Measurements from ENCODE around the gene SUSD3.

The SUSD3 gene

DNA sequence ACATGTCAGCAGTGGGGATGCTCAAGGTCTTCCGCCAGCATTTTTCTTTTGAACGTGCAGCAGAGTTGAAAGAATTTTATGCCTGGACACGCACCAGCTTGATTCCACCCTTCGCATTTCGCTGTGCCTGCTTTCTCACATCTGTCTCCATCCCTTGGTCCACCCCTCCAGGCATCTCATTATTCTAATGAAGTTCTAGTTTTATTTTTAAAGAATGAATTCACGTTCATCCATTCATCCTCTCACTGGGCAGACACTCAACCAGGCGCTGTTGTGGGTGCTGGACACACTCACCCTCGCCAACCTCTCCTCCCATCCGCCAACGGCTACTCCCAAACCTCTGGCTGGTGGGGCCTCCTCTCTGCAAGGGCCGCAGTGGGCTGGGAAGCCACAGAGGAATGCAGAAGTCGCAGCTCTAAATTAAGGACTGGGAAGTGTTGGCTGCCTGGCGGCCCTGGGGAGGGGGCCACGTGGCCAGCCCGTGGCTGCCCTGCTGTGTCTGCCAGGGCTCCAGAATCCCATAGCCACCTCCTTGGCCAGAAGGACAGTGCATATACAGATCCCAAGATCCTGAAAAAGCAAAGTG, 6.7 kb downstream of the SUSD3 start:
- Histone ChIP-seq H3K27me3 (ENCODE audit: low read depth, low read length) (no peaks in the 10 kb centered on the region), H3K9ac (ENCODE audit: low read length) (no peak overlapping the region), H2AFZ (ENCODE audit: low read depth, low read length) (no peak overlapping the region), H3K4me2 (ENCODE audit: low read length) (no peak overlapping the region), H3K4me3 (ENCODE audit: low read length) (no peak overlapping the region), H3K79me2 (ENCODE audit: low read length) (peaks cover 9% of the 10 kb centered on the region), H3K27ac (ENCODE audit: low read length) (no peak overlapping the region), H3K36me3 (replicated peaks; ENCODE audit: low read depth, low read length) (no peaks in the 10 kb centered on the region), H3K4me1 (ENCODE audit: low read length) (peaks cover 33% of the 10 kb centered on the region), H3K9me3 (ENCODE audit: insufficient read depth, low read length) (no peaks in the 10 kb centered on the region), H4K20me1 (ENCODE audit: insufficient read depth, low read length) (0 out of 2 replicates have a peak, but pooled peaks cover 6% of the 10 kb centered on the region)
- TF ChIP-seq EZH2phosphoT487 (IDR thresholded peaks at IDR 0.05; ENCODE audit: low read depth) = no peak
- TF ChIP-seq CTCF (IDR thresholded peaks at IDR 0.05; ENCODE audit: low read depth, low read length) = no peak

GRCh38 chr9:93066978-93067603, 8.6 kb downstream of the SUSD3 start:
- Histone ChIP-seq H3K4me1 (ENCODE audit: low read length) (peaks cover 14% of the 10 kb centered on the region), H2AFZ (ENCODE audit: low read depth, low read length) (no peak overlapping the region), H3K27me3 (ENCODE audit: low read depth, low read length) (no peaks in the 10 kb centered on the region), H3K79me2 (ENCODE audit: low read length) (0 out of 2 replicates have a peak, but pooled peaks cover 4% of the 10 kb centered on the region), H3K4me3 (ENCODE audit: low read length) (no peak overlapping the region), H3K36me3 (replicated peaks; ENCODE audit: low read depth, low read length) (no peaks in the 10 kb centered on the region), H3K9ac (ENCODE audit: low read length) (no peak overlapping the region), H3K27ac (ENCODE audit: low read length) (no peak overlapping the region), H3K4me2 (ENCODE audit: low read length) (no peak overlapping the region), H3K9me3 (ENCODE audit: insufficient read depth, low read length) (no peaks in the 10 kb centered on the region), H4K20me1 (ENCODE audit: insufficient read depth, low read length) (0 out of 2 replicates have a peak, but pooled peaks cover 4% of the 10 kb centered on the region)
- no peak for TF ChIP-seq EZH2phosphoT487 (IDR thresholded peaks at IDR 0.05; ENCODE audit: low read depth)
- no peak for TF ChIP-seq CTCF (IDR thresholded peaks at IDR 0.05; ENCODE audit: low read depth, low read length)

DNA sequence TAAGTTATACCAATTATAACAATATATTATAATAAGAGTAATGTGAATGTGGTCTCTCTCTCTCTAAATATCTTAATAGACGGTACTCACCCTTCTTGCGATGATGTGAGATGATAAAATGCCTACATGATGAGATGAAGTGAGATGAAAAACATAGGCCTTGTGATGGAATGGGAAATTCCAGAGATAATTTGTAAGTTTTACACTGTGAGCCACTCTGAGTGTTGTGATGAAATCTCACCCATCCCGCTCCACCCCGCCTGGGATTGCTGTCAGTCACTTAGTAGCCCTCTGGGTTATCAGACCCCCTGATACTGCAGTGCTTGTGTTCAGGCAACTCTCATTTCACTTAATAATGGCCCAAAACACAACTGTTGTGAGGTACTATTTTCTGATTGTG, 10.5 kb downstream of the SUSD3 start:
- TF ChIP-seq EZH2phosphoT487 (IDR thresholded peaks at IDR 0.05; ENCODE audit: low read depth) = no peak
- no peak for TF ChIP-seq CTCF (IDR thresholded peaks at IDR 0.05; ENCODE audit: low read depth, low read length)
- Histone ChIP-seq H3K4me3 (ENCODE audit: low read length) (no peak overlapping the region), H3K9me3 (ENCODE audit: insufficient read depth, low read length) (no peaks in the 10 kb centered on the region), H3K9ac (ENCODE audit: low read length) (no peak overlapping the region), H3K27me3 (ENCODE audit: low read depth, low read length) (no peaks in the 10 kb centered on the region), H3K4me2 (ENCODE audit: low read length) (no peak overlapping the region), H2AFZ (ENCODE audit: low read depth, low read length) (no peak overlapping the region), H3K4me1 (ENCODE audit: low read length) (peaks cover 6% of the 10 kb centered on the region), H4K20me1 (ENCODE audit: insufficient read depth, low read length) (no peaks in the 10 kb centered on the region), H3K36me3 (replicated peaks; ENCODE audit: low read depth, low read length) (no peaks in the 10 kb centered on the region), H3K79me2 (ENCODE audit: low read length) (no peaks in the 10 kb centered on the region), H3K27ac (ENCODE audit: low read length) (no peak overlapping the region)

- no peak overlapping the region for H3K4me2 ChIP-seq (ENCODE audit: low read length)
- no peak overlapping the region for H3K4me3 ChIP-seq (ENCODE audit: low read length)
- no peaks in the 10 kb centered on the region for H3K9me3 ChIP-seq (ENCODE audit: insufficient read depth, low read length)
- H3K27me3 ChIP-seq (ENCODE audit: low read depth, low read length) = no peaks in the 10 kb centered on the region
- TF ChIP-seq EZH2phosphoT487 (IDR thresholded peaks at IDR 0.05; ENCODE audit: low read depth) (no peak), CTCF (IDR thresholded peaks at IDR 0.05; ENCODE audit: low read depth, low read length) (no peak)
- H3K79me2 ChIP-seq (ENCODE audit: low read length) = no peaks in the 10 kb centered on the region
- no peaks in the 10 kb centered on the region for H3K36me3 ChIP-seq (replicated peaks; ENCODE audit: low read depth, low read length)
- no peak overlapping the region for H3K9ac ChIP-seq (ENCODE audit: low read length)
- no peaks in the 10 kb centered on the region for H3K4me1 ChIP-seq (ENCODE audit: low read length)
- no peak overlapping the region for H3K27ac ChIP-seq (ENCODE audit: low read length)
- no peak overlapping the region for H2AFZ ChIP-seq (ENCODE audit: low read depth, low read length)
- no peaks in the 10 kb centered on the region for H4K20me1 ChIP-seq (ENCODE audit: insufficient read depth, low read length)
Measured at GRCh38 chr9:93071464-93071863, 13.0 kb downstream of the SUSD3 start.
